Measurements from ENCODE around the gene NPHP1.
"Not testable (repeated sequence)": the region's sequence is repeated elsewhere in the genome, so short reads cannot be mapped to it uniquely, and the experiment has no call there.

NPHP1 gene

DNA sequence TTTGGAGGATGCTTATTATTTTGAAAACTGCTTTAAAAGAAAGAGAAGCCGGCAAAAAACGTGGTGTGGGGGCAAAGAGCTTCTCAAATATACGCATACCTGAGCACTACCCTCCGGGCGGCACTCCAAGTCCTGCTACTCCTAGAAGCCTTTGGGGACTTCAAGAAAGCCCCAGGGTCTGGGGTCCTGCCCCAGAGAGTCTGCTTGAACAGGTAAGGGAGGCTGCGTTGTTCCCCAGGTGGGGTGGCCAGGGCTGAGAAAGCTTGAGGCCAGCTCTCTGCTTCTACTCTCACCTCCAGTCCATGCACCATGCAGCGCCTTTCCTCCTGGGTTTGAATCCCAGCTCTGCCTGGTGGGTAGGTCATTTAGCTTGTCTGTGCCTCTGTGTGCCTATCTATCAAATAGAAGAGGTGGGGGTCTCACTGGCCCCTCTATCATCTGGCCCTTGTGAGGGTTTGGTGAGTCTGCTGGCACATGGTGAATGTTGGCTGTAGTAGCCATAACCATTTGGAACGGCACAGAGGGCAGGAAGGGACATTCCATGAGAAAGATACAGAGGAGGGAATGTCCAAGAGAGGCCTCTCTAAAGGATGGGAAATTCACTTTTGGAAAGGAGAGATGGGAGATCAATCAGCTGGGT lies 108.7 kb downstream of the NPHP1 start:
- no peak for DNase-seq
- in situ Hi-C loops (cut with HindIII; ENCODE audit: low pct_ligation_motif_present, low pct_unique_long_range_greater_than_20kb, low sequenced_read_pairs) = no loop called here

DNA sequence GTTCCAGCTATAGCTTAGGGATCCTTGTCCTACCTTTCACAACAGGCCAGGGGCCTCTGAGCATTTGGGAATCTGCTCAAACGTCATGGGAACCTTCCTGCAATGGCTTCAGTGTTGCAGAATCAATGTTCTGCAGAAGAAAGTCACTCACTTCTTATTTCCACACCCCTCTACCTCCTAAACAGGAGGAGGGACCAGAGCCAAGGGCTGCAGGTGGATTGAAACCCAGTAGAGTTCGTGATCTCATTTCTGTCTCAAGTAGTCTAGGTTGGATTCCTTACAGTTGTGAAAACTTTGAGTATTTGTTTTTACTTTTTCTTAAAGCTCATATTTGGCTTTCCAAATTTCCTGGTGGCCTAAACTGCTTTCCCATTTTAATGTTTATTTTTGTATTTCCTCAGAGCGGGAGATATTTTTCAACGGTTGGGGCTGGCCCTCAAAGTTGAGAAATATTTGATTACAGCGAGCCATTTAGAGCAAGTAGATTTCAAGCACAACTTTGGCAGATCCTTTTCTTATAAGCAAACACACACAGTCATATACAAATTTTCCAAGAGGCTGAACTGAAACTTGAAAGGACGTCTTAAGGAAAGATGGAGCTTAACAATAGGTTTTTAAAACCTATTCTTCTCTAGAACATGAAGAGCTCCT lies 109.8 kb downstream of the NPHP1 start:
- in situ Hi-C loops (cut with HindIII; ENCODE audit: low pct_ligation_motif_present, low pct_unique_long_range_greater_than_20kb, low sequenced_read_pairs); DNase-seq: not testable (repeated sequence)

DNA sequence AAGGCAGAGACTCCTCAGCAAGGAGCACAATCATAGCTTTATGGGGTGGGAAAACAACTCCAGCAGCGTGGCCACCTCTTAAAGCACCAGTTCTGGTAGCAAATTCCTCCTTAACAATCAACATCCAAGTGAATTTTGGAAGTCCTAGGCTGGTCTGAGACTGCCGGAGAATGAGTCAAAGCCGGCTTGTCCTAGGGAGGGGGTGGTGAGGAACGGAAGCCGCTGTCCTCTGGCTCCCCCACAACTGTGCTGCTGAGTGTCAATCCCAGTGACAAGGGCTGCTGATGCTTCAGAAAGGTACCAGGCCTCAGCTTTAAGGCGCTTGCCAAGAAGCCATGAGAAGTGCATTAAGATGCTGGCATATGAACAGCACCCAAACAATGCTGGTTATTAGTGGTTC lies 110.9 kb downstream of the NPHP1 start:
- DNase-seq; in situ Hi-C loops (cut with HindIII; ENCODE audit: low pct_ligation_motif_present, low pct_unique_long_range_greater_than_20kb, low sequenced_read_pairs): not testable (repeated sequence)

DNA sequence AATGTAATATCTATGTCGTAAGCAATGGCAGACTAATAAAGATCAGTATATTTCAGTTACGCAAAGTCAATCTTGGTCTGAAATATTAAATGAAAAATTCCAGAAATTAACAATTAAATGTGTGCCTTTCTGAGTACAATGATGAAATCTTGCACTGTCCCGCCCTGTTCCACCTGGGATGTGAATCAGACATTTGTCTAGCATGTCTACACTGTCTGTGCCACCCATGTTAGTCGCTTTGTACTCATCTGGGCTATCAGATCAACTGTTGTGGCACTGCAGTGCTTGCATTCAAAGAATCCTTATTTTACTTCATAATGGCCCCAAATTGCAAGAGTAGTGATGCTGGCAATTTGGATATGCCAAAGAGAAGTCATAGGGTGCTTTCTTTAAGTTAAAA lies 114.6 kb downstream of the NPHP1 start:
- in situ Hi-C loops (cut with HindIII; ENCODE audit: low pct_ligation_motif_present, low pct_unique_long_range_greater_than_20kb, low sequenced_read_pairs) = not testable (repeated sequence)

DNA sequence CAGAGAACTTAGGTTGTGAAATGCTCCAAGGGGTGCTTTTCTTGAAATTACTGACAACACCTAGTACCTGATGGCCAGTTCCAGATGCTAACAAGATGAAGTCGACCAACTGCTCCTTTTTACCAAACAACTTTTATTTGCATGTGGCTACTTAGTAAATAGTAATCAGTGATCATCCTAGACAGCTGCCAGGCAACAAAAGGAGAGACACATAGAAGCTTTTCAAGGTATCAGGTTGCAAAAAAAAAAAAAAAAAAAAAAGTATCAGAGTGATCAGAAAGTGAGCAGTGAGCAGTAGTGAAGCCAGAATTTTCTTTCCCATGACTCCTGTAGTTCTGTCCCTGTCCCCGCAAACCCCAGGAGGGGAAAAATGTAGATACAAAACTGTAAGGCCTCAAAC lies 121.1 kb downstream of the NPHP1 start:
- DNase-seq; in situ Hi-C loops (cut with HindIII; ENCODE audit: low pct_ligation_motif_present, low pct_unique_long_range_greater_than_20kb, low sequenced_read_pairs): not testable (repeated sequence)

More for the DNA sequence above, 114.6 kb downstream of the NPHP1 start:
- DNase-seq = not testable (repeated sequence)

DNA sequence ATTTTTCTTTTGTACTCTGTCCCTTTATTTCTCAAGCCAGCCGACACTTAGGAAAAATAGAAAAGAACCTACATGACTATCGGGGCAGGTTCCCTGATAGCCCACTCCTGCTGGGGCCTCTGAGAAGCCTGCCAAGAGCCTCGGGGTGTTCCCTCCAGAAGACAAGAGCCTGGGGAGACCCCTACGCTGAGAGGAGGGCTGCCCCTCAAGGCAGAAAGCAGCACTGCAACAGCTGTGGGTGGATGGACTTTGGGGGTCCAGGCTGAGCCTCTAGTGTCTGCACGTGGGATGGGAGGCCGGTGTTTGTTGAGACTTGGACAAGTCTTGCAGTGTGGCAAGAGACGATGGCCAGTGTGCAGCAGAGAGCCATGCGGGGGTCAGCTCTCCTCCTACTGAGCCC lies 121.7 kb downstream of the NPHP1 start:
- DNase-seq; in situ Hi-C loops (cut with HindIII; ENCODE audit: low pct_ligation_motif_present, low pct_unique_long_range_greater_than_20kb, low sequenced_read_pairs): not testable (repeated sequence)

DNA sequence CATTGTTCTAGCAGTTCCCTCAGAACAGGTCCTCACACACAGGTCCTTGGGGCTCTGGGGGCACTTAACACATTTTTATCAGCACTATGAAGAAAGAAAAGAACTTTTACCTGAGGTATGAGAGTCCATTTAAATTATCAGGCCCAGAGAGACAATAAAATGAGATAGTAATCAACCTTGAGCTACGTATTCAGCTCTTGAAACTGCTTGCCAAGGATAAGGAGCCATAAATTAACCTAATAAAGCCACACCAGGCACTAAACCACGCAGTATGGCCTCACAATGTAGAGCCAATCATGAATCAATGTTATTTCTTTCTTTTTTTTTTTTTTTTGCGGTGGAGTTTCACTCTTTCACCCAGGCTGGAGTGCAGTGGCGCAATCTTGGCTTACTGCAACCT lies 126.7 kb downstream of the NPHP1 start:
- in situ Hi-C loops (cut with HindIII; ENCODE audit: low pct_ligation_motif_present, low pct_unique_long_range_greater_than_20kb, low sequenced_read_pairs); DNase-seq: not testable (repeated sequence)

DNA sequence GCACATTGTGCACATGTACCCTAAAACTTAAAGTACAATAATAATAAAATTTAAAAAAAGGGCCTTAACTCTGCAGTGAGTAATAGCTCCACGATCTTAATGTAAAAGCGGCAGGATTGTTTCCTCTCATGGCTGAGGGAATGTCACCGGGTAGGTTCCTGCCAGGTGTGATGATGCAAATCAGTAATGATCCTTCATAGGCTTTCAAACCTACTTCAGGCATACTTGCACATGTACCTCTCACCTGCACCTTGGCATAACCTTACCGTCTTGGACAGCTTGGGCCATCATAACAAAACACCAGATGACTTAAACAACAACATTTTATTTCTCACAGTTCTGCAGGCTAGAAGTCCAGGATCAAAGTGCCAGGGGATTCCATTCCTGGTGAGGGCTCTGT lies 128.9 kb downstream of the NPHP1 start:
- DNase-seq; in situ Hi-C loops (cut with HindIII; ENCODE audit: low pct_ligation_motif_present, low pct_unique_long_range_greater_than_20kb, low sequenced_read_pairs): not testable (repeated sequence)

Measured in ACHN (cell line).